Aorta (tissue), 5 donors: ENCODE data around the gene RNASE7. TPM values are rescaled to one million over a fixed set of nuclear protein-coding genes. Genes with fewer than 3 reads are reported as not detected.

Source experiments
- ATAC-seq: fragments of 200-7000 bp; cut with Tn5 transposase; one replicate; pipeline ENCODE4 v1.9.1; 2022; ENCODE audit warnings: moderate library complexity; ENCODE audit not compliant: low FRiP score
- DNase-seq, 2 donors: peaks; one replicate each; pipeline ENCODE4 v3.0.0-alpha.2; 2020
- H3K27ac ChIP-seq, 2 donors: one replicate each; pipeline ENCODE4 v1.5.1; 2013; ENCODE audit warnings: low read length in 2 of 2, mild to moderate bottlenecking in 2 of 2, moderate library complexity in 2 of 2, control low read depth in 1 of 2, inconsistent platforms in 1 of 2, low read depth in 1 of 2
- H3K27me3 ChIP-seq, 2 donors: one replicate each; pipeline ENCODE4 v1.6.1; 2013; ENCODE audit warnings: control low read depth in 1 of 2, low read length in 1 of 2, mild to moderate bottlenecking in 1 of 2, moderate library complexity in 1 of 2; ENCODE audit not compliant: insufficient read depth in 2 of 2, control insufficient read depth in 1 of 2
- H3K36me3 ChIP-seq, 2 donors: one replicate each; pipeline ENCODE4 v1.6.1; 2013; ENCODE audit warnings: control low read depth in 1 of 2, low read length in 1 of 2, mild to moderate bottlenecking in 1 of 2; ENCODE audit not compliant: insufficient read depth in 2 of 2, control insufficient read depth in 1 of 2
- H3K4me1 ChIP-seq, 2 donors: one replicate each; pipeline ENCODE4 v1.6.1; 2013; ENCODE audit warnings: low read length in 2 of 2, control low read depth in 1 of 2, mild to moderate bottlenecking in 1 of 2, moderate library complexity in 1 of 2; ENCODE audit not compliant: insufficient read depth in 2 of 2, control insufficient read depth in 1 of 2
- H3K4me3 ChIP-seq, 2 donors: one replicate each; pipeline ENCODE4 v1.5.1; 2013; ENCODE audit warnings: low read length in 2 of 2, control low read depth in 1 of 2, mild to moderate bottlenecking in 1 of 2
- H3K9me3 ChIP-seq: one replicate; pipeline ENCODE4 v1.6.1; 2013; ENCODE audit warnings: mild to moderate bottlenecking, low read length; ENCODE audit not compliant: control insufficient read depth
- WGBS, 2 donors: extraction: QIAGEN DNeasy Blood & Tissue Kit; methylation state at CpG; one replicate each; pipeline ENCODE4 v1.1.7; 2013; 5-methylcytosine and 5-hydroxymethylcytosine counted together
- intact Hi-C, 2 donors: fragments of 100-400 bp; cut with DNase I; formaldehyde crosslinking; loops; one replicate each; pipeline versions ENCODE4 v1.14.2 to v1.15.0; 2022
- microRNA-seq, 2 donors: library from miRNA; unstranded; fragments of <30 nt; microRNA quantifications; one replicate each; pipeline ENCODE4 v1.2.0, GENCODE V29; 2020
- polyA plus RNA-seq, 2 donors: library from polyadenylated mRNA; stranded (reverse); fragments of 200-250 nt; gene quantifications; one replicate each; pipeline ENCODE4 v1.2.3, GENCODE V29; 2013
- total RNA-seq, 2 donors: library from RNA; stranded (reverse); fragmentation: NEBNext Ultra II Directional; extraction: Animal tissue kit (Norgen Biotek cat#: 25700); gene quantifications; one replicate each; pipeline ENCODE4 v1.2.1, GENCODE V29; 2021
- donor health status: healthy with polysubstance abuse.
- donor health status: Bipolar disorder and iron deficiency.
- donor health status: DM: no; HTN: no; CAD: no.
- donor health status: DM: no; HTN: no; CAD: no.
- donor health status: DM: yes; HTN: yes; CAD: no.

The RNASE7 gene
- total and polyA plus RNA-seq, 4 donors: not detected

GRCh38 chr14:21090194-21090939, 48.2 kb downstream of the RNASE7 start:
- ATAC-seq: no peak
- no peaks in the 10 kb centered on the region for H3K27me3 ChIP-seq
- intact Hi-C loops: loop anchor here (5.0 kb wide), 2 partner anchors 63 to 73 kb away; partner anchors contain the start of gene NDRG2 (in 1 of the 2)
- no peak overlapping the region for H3K4me3 ChIP-seq
- 79 to 85% methylated on average over 26 to 45 of the region's 45 CpGs for WGBS, 2 donors
- H3K27ac ChIP-seq: no peak overlapping the region
- H3K4me1 ChIP-seq: no peaks in the 10 kb centered on the region
- H3K36me3 ChIP-seq: peaks cover 0 to 9% of the 10 kb centered on the region in 2 donors
- peak; percentile 54 to 84 for DNase-seq
- no peaks in the 10 kb centered on the region for H3K9me3 ChIP-seq

- no peak overlapping the region for H3K4me3 ChIP-seq
- H3K27ac ChIP-seq: no peak overlapping the region
- H3K27me3 ChIP-seq: no peaks in the 10 kb centered on the region
- no peaks in the 10 kb centered on the region for H3K4me1 ChIP-seq
- intact Hi-C loops: loop anchor here (5.0 kb wide), 2 partner anchors 64 to 74 kb away; partner anchors contain the start of gene NDRG2 (in 1 of the 2)
- WGBS, 2 donors: 88 to 89% methylated on average over 45 of the region's 45 CpGs
- H3K9me3 ChIP-seq: no peaks in the 10 kb centered on the region
- peaks cover 0 to 5% of the 10 kb centered on the region in 2 donors for H3K36me3 ChIP-seq
- ATAC-seq: no peak
- peak; percentile 47 to 75 for DNase-seq
Measured at GRCh38 chr14:21090940-21091663, 48.9 kb downstream of the RNASE7 start.

- DNase-seq: peak in 1 of 2 donors; percentile 76
- H3K4me3 ChIP-seq: no peak overlapping the region
- intact Hi-C loops: loop anchor here (1.0 to 5.0 kb wide), 5 partner anchors 23 to 77 kb away; partner anchors contain the start of gene NDRG2 (in 1 of the 2)
- no peaks in the 10 kb centered on the region for H3K9me3 ChIP-seq
- no peak overlapping the region for H3K27ac ChIP-seq
- H3K4me1 ChIP-seq: no peaks in the 10 kb centered on the region
- H3K27me3 ChIP-seq: no peaks in the 10 kb centered on the region
- peaks cover 0 to 5% of the 10 kb centered on the region in 2 donors for H3K36me3 ChIP-seq
- ATAC-seq: no peak
- WGBS, 2 donors: 87 to 88% methylated on average over 40 to 42 of the region's 42 CpGs
Measured at GRCh38 chr14:21091821-21092272, 49.7 kb downstream of the RNASE7 start.

GRCh38 chr14:21092273-21093011, 50.3 kb downstream of the RNASE7 start:
- Histone ChIP-seq H3K4me3 (no peak overlapping the region), H3K4me1 (no peaks in the 10 kb centered on the region), H3K27me3 (no peaks in the 10 kb centered on the region), H3K9me3 (no peaks in the 10 kb centered on the region), H3K36me3 (peaks cover 0 to 5% of the 10 kb centered on the region in 2 donors), H3K27ac (no peak overlapping the region)
- peak; percentile 89 to 97 for DNase-seq
- peak; percentile 93 for ATAC-seq
- WGBS, 2 donors: 41 to 42% methylated on average over 58 to 59 of the region's 59 CpGs
- intact Hi-C loops: loop anchor here (1.0 to 5.0 kb wide), 5 partner anchors 23 to 78 kb away; partner anchors contain the start of gene NDRG2 (in 1 of the 2)

- Histone ChIP-seq H3K4me3 (no peak overlapping the region), H3K4me1 (no peaks in the 10 kb centered on the region), H3K36me3 (peaks cover 0 to 5% of the 10 kb centered on the region in 2 donors), H3K27me3 (no peaks in the 10 kb centered on the region), H3K27ac (no peak overlapping the region), H3K9me3 (no peaks in the 10 kb centered on the region)
- WGBS, 2 donors: 78 to 79% methylated on average over 36 of the region's 36 CpGs
- ATAC-seq (no peak), DNase-seq (peak in 1 of 2 donors; percentile 75)
- intact Hi-C loops: loop anchor here (2.0 to 5.0 kb wide), 4 partner anchors 24 to 78 kb away; partner anchors contain the start of gene NDRG2 (in 1 of the 2)
Measured at GRCh38 chr14:21093018-21093417, 50.9 kb downstream of the RNASE7 start.

Small RNA genes lying within 50 kb of the gene (microRNA-seq; reads per million reads assigned to microRNA genes)
- 0 reads per million in 2 donors for gene MIR6717

Other genes with a start within 250 kb of the RNASE7 start
- 100 to 1,000 TPM; 264 to 499 TPM for gene RNASE1, start 239.5 kb upstream of the RNASE7 start, total RNA-seq
- gene RNASE1, start 239.5 kb upstream of the RNASE7 start, polyA plus RNA-seq: 100 to 1,000 TPM in 1 of 2 donors, 10 to 100 TPM in 1; 86.4 to 312 TPM
- under 1 TPM in 1 of 2 donors, not detected in 1; 0.57 TPM for gene RNASE3, start 151.0 kb upstream of the RNASE7 start, total RNA-seq
- not detected for gene RNASE3, start 151.0 kb upstream of the RNASE7 start, polyA plus RNA-seq
- 1 to 10 TPM; 4.5 to 5.8 TPM for gene RNASE2, start 86.9 kb upstream of the RNASE7 start, total RNA-seq
- 1 to 10 TPM; 2.8 to 3.3 TPM for gene RNASE2, start 86.9 kb upstream of the RNASE7 start, polyA plus RNA-seq
- gene METTL17, start 52.4 kb upstream of the RNASE7 start, total RNA-seq: 10 to 100 TPM; 33.5 to 57.0 TPM
- 10 to 100 TPM; 20.0 to 88.6 TPM for gene METTL17, start 52.4 kb upstream of the RNASE7 start, polyA plus RNA-seq
- gene SLC39A2, start 43.1 kb upstream of the RNASE7 start, total RNA-seq: not detected
- gene SLC39A2, start 43.1 kb upstream of the RNASE7 start, polyA plus RNA-seq: not detected
- gene NDRG2, start 17.3 kb upstream of the RNASE7 start, total RNA-seq: 100 to 1,000 TPM in 1 of 2 donors, 10 to 100 TPM in 1; 68.7 to 107 TPM
- 100 to 1,000 TPM in 1 of 2 donors, 10 to 100 TPM in 1; 83.6 to 196 TPM for gene NDRG2, start 17.3 kb upstream of the RNASE7 start, polyA plus RNA-seq
- not detected for gene TPPP2, start 12.1 kb upstream of the RNASE7 start, total RNA-seq
- not detected for gene TPPP2, start 12.1 kb upstream of the RNASE7 start, polyA plus RNA-seq
- not detected for gene RNASE13, start 7.6 kb upstream of the RNASE7 start, total RNA-seq
- under 1 TPM in 1 of 2 donors, not detected in 1; 0.18 TPM for gene RNASE13, start 7.6 kb upstream of the RNASE7 start, polyA plus RNA-seq
- not detected for gene RNASE8, start 15.5 kb downstream of the RNASE7 start, total RNA-seq
- under 1 TPM in 1 of 2 donors, not detected in 1; 1.00 TPM for gene RNASE8, start 15.5 kb downstream of the RNASE7 start, polyA plus RNA-seq
- gene ARHGEF40, start 27.9 kb downstream of the RNASE7 start, total RNA-seq: 10 to 100 TPM; 40.5 to 68.3 TPM
- 10 to 100 TPM in 1 of 2 donors, 1 to 10 TPM in 1; 5.4 to 24.3 TPM for gene ARHGEF40, start 27.9 kb downstream of the RNASE7 start, polyA plus RNA-seq
- gene ZNF219, start 56.3 kb downstream of the RNASE7 start, total RNA-seq: 10 to 100 TPM; 33.0 to 41.3 TPM
- 10 to 100 TPM; 24.5 to 39.4 TPM for gene ZNF219, start 56.3 kb downstream of the RNASE7 start, polyA plus RNA-seq
- not detected for gene TMEM253, start 58.7 kb downstream of the RNASE7 start, total RNA-seq
- gene TMEM253, start 58.7 kb downstream of the RNASE7 start, polyA plus RNA-seq: 1 to 10 TPM in 1 of 2 donors, under 1 TPM in 1; 0.64 to 6.4 TPM
- not detected for gene OR5AU1, start 113.7 kb downstream of the RNASE7 start, total RNA-seq
- not detected for gene OR5AU1, start 113.7 kb downstream of the RNASE7 start, polyA plus RNA-seq
- 100 to 1,000 TPM; 257 to 313 TPM for gene HNRNPC, start 227.1 kb downstream of the RNASE7 start, total RNA-seq
- 100 to 1,000 TPM; 260 to 378 TPM for gene HNRNPC, start 227.1 kb downstream of the RNASE7 start, polyA plus RNA-seq
- gene RPGRIP1, start 237.7 kb downstream of the RNASE7 start, total RNA-seq: 1 to 10 TPM in 1 of 2 donors, under 1 TPM in 1; 0.39 to 2.3 TPM
- gene RPGRIP1, start 237.7 kb downstream of the RNASE7 start, polyA plus RNA-seq: under 1 TPM in 1 of 2 donors, not detected in 1; 0.25 TPM